Hepatocyte (in vitro differentiated cells): ENCODE results near the gene NRCAM.

Source experiments
- EZH2 ChIP-seq: fragments of 200-600 bp; sonication (generic); IDR thresholded peaks from 2 replicates; pipeline ENCODE4 v1.6.1; 2016; ENCODE audit warnings: antibody characterized with exemption, mild to moderate bottlenecking, borderline replicate concordance
- EZH2phosphoT487 ChIP-seq: fragments of 200-600 bp; sonication (generic); IDR thresholded peaks from one replicate; pipeline ENCODE4 v1.6.1; 2018; ENCODE audit warnings: antibody characterized with exemption, mild to moderate bottlenecking, low read depth, moderate library complexity; ENCODE audit not compliant: unreplicated experiment, severe bottlenecking
- TF ChIP-seq, protein P1 (sequence below): fragments of 200-600 bp; sonication (generic); IDR thresholded peaks from 2 replicates; pipeline ENCODE4 v1.5.1; 2016; ENCODE audit warnings: antibody characterized with exemption, mild to moderate bottlenecking; ENCODE audit not compliant: poor library complexity

GRCh38 chr7:108385834-108386422, 70.3 kb downstream of the NRCAM start:
- TF ChIP-seq, protein P1, sequence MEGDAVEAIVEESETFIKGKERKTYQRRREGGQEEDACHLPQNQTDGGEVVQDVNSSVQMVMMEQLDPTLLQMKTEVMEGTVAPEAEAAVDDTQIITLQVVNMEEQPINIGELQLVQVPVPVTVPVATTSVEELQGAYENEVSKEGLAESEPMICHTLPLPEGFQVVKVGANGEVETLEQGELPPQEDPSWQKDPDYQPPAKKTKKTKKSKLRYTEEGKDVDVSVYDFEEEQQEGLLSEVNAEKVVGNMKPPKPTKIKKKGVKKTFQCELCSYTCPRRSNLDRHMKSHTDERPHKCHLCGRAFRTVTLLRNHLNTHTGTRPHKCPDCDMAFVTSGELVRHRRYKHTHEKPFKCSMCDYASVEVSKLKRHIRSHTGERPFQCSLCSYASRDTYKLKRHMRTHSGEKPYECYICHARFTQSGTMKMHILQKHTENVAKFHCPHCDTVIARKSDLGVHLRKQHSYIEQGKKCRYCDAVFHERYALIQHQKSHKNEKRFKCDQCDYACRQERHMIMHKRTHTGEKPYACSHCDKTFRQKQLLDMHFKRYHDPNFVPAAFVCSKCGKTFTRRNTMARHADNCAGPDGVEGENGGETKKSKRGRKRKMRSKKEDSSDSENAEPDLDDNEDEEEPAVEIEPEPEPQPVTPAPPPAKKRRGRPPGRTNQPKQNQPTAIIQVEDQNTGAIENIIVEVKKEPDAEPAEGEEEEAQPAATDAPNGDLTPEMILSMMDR, result no peak
- no peak for TF ChIP-seq EZH2
- no peak for TF ChIP-seq EZH2phosphoT487
